ENCODE data around the gene MRPL38.

The MRPL38 gene

GRCh38 chr17:75917917-75918445 is 13.3 kb upstream of the MRPL38 start:
- no peak for DNase-seq

DNA sequence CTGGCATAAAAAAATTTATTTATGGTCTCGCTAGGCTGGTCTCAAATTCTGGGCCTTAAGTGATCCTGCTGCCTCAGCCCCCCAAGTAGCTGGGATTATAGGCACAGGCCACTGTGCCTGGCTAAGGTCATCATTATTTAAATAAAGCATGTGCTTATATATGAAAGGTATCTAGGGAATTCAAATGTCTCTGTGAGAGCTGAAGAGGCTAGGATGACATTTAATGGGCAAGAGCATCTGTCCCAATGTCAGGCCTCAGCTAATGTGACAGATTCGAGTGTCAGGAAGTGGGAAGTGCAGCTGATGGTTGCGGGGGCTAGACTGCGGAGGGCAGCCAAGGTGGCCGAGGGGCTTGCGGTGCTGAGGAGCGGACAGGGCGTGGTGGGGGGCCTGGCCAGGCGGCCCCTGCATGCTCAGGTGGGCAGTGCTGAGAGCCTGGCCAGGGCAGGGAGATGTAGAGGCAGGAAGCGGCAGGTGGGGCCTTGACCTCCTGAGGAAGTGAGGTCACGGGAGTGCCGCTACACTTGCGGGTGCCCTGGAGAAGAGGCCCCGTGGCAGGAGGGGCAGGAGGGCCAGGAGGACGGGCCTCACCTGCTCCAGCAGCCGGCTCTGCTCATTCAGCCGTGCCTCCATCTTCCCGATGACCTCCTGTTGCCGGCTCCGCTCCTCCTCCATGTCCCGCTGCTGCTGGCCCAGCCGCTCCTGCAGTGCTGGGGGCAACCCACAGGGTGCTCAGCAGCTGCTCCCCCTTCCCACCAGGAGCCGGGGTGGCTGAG is 12.6 kb upstream of the MRPL38 start:
- DNase-seq = no peak

GRCh38 chr17:75915268-75915667 is 10.6 kb upstream of the MRPL38 start:
- DNase-seq = no peak

- DNase-seq = no peak
Observed at GRCh38 chr17:75914643-75915267, 10.1 kb upstream of the MRPL38 start.

- no peak for DNase-seq
Observed at GRCh38 chr17:75913537-75914210, 9.0 kb upstream of the MRPL38 start.

- DNase-seq = no peak
Observed at GRCh38 chr17:75910699-75911098, 6.0 kb upstream of the MRPL38 start.

- DNase-seq = no peak
Observed at GRCh38 chr17:75909812-75910274, 5.2 kb upstream of the MRPL38 start.

GRCh38 chr17:75909051-75909811 is 4.5 kb upstream of the MRPL38 start:
- DNase-seq = no peak

- no peak for DNase-seq
Observed at GRCh38 chr17:75908201-75908600, 3.5 kb upstream of the MRPL38 start.

DNA sequence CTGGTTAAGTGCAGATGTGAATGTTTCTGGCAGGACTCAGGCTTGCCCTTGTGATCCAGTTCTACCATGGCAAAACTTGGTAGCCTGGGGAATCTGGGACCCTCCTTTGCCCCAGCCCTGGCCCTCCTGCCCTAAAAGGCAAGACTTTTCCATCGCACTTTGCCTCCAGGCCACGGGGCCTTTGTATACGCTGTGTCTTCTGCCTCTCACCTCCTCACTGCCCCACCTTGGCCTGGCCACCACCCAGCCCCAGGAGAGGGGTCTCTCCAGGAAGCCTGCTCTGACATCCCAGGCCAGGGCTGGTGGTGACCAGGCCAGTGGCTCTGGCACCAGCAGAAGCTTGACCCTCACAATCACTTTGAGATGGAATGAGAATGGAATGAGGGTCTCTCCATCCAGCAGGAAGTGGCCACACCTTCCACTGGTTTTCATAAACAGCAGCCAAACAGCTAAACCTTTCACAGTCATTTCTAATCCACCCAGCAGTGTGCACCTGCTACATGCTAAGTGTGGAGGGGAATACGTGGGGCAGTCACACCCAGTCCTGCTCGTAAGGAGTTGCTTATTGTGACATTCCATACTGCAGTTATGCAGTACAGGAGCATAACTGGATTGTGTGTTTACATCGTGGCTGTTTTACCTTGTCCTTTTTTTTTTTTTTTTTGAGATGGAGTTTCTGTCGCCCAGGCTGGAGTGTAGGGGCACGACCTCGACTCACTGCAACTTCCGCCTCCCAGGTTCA is 1.6 kb upstream of the MRPL38 start:
- no peak for DNase-seq

GRCh38 chr17:75902406-75902805 is 2.3 kb downstream of the MRPL38 start:
- DNase-seq = no peak

GRCh38 chr17:75901727-75902126 is 3.0 kb downstream of the MRPL38 start:
- no peak for DNase-seq

DNA sequence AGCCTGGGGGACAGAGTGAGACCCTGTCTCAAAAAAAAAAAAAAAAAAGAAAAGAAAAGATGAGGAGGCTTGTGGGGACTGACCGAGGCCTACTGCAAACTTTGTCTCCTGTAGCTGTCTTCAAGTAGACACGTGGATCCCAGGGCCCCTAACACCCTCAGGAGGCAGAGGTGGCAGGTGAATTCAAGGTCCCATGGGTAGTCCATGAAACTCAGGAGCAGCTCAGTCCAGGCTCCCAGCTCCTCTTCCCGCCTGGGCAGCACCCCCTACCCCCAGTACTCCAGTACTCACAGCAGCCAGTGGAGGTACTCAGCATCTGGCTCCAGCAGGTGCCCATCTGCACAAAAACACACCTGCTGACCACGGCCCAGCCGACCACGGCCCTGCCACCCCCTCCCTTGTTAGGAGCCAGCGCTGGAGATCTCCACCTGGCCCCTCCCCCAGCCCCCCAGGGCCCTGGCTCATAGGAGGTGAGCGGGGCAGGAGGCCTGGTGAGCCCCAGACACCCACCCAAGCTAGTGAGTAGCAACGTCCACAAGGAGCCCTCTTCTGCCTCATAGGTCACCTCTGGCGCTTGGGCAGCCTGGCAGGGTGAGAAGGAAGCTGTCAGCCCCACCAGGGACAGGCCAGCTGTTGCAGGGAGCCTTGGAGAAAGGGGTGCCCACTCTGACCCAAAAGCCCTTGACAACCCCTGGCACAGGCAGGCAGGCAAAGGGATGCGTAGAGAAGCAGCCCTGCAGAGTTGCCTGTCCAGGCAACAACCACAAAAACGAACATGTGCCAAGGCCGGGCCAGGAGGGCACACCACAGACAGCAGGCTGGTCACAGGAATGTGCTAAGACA is 3.8 kb downstream of the MRPL38 start:
- no peak for DNase-seq

DNA sequence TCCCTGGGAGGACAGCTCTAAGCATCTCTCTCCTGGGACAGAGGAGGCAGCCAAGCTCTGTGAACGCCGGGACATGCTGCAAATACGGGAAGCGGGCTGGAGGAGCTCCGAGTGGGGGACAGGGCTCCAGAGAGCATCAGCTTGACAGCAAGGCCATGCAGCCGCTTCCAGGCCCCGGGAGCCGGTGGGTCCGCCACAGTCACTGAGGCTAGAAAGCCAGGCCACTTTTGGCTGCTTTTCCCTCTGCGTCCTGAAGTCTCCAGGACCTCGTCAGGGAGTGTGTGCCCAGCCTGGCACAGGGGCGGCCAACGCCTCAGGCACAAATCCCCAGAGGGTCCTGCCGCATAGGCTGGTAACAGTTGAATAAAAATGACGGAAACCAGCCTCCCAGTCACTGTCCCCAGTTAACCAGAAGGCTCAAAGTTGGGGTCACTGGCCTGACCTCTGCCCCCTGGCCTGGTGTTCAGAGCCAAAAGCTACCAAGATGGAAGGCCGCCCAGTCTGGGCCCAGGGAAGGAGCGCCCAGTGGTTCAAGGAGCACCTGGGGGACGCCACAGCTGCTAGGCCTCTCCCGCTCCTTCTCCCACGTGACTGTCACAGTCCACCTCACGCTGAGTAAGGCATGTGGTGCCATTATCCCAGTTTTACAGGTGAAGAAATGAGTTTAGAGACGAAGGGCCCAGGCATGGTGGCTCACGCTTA is 4.8 kb downstream of the MRPL38 start:
- no peak for DNase-seq

DNA sequence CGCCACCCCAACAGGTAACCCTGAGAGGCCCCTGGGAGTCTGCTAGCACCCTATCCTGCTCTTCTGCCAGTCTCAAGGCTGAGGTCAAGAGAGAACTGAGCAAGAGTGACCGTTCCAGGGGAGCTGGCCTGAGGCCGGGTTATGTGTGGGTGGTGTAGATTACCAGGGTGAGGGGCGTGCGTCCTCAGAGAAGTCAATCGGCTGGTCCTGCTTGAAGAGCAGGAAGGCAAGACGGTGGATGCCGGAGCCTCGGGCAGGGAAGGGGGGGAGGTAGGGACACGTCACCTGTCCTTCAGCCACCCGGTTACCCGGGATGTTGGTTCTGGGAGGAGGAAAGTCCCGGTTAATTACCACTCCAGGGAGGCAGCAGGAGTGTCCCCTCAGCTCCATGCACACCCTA is 5.3 kb downstream of the MRPL38 start:
- DNase-seq = no peak

- DNase-seq = no peak
Observed at GRCh38 chr17:75898791-75899190, 5.9 kb downstream of the MRPL38 start.

GRCh38 chr17:75898065-75898464 is 6.6 kb downstream of the MRPL38 start:
- no peak for DNase-seq

DNA sequence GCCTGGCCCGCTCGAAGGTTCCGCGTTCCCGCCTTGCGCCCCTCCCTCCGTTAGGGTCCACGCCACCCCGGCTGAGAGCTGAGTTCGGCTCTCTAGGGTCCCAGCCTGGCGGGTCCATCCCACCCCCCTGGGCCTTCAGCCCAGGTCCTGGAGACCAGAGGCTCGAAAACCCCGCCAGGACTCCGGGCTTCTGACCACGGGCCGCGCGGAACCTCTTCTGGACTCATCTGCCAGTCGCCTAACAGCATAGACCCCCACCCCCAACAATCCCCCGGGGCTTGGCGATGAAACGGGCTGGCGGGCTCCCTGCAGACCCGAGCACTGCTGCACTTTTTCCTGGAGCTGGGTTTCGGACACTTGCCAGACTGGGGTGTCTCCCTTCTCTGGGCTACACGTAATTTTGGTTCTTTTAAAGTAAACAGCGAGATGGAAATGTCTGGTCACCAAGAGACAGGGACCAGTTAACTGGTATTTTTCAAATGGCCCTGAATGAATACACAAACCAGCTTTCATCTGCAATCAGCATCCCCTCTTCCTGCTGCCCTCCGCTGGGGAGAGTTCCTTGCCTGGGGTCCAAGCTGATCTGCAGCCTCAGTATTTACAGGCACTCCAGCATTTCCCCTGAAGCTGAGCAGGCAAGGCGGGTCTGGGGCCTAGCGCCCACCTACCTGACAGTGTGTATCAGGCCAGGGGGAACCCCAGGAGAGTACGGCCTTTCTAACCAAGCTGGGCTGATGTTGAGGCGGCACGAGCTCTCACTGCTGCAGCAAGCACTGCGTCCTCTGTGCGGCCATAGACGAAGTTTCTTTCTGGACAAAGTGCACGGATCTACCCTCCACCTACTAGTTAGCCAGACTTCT is 7.3 kb downstream of the MRPL38 start:
- no peak for DNase-seq

DNA sequence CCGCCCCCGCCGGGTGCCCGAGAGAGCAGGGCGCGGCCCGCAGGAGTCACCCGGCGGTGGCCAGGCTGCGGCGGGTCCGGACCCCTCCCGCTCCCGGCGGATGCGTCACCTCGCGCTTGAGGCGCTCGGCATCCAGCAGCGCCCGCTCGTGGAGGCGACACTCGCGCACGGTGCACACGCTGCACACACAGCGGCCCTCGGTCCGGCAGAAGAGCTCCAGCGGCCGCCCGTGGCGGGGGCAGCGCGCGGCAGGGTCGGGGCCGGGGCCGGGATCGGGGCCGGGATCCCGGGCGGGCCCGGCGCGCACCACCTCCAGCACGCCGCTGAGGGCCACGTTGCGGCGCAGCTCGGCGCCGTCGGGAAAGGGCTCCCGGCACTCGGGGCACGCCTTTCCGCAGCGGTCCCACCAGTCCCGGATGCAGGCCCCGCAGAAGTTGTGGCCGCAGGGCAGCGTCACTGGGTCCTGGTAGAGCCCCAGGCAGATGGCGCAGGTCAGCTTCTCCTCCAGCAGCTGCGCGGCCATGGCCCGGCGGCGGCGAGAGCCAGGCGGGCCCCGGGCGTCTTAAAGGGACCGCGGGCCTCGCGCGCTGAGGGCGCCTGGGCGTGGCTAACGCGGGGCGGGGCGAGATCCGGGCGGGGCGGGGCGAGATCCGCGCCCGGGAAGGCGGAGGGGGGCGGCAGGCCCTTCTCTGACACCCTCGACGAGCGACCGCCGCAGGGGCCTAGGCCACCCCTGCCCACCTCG is 8.1 kb downstream of the MRPL38 start, which contains the start of gene TRIM65:
TSS of gene TRIM65 (minus strand) at position 537 of the 745 bp plus-strand sequence. CDS start at position 523, 14 bp downstream.
- peak; percentile 82 for DNase-seq
